Right renal pelvis (tissue), 4 donors: Measurements from ENCODE around the gene FKBP5. TPM values are rescaled to one million over a fixed set of nuclear protein-coding genes. Genes with fewer than 3 reads are reported as not detected.
A peak's percentile ranks its signal among the peaks of the same experiment; 100 is the strongest.
"Not testable (repeated sequence)": the region's sequence is repeated elsewhere in the genome, so short reads cannot be mapped to it uniquely, and the experiment has no call there.

Source experiments
- DNase-seq, 4 donors: peaks; one replicate each; pipeline ENCODE4 v3.0.0-alpha.2; 2013; ENCODE audit warnings: low read depth in 4 of 4, low spot score in 3 of 4, missing footprints in 1 of 4
- polyA plus RNA-seq, 4 donors: library from polyadenylated mRNA; unstranded; fragments of 120-200 nt; gene quantifications; one replicate each; pipeline ENCODE4 v1.2.1, GENCODE V29; 2013; ENCODE audit not compliant: insufficient read length in 4 of 4

FKBP5 gene
- polyA plus RNA-seq, 4 donors, result 25.4 to 30.7 (median 28.2) TPM

DNA sequence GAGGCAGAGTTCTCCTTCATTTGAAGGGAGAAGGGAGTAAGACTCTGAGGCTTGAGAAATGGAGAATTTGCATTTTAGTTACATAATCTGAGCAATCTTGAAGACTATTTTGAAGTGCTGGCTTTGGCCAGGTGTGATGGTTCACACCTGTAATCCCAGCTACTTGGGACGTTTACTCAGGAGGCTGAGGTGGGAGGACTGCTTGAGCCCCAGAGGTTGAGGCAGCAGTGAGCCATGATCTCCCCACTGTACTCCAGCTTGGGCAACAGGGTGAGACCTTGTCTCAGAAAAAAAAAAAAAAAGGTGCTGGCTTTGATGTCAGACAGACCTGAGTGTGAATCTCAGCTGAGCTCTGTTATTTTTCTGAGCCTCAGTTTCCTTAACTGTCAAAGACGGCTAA, 35.8 kb upstream of the FKBP5 start:
- DNase-seq, result no peak

DNA sequence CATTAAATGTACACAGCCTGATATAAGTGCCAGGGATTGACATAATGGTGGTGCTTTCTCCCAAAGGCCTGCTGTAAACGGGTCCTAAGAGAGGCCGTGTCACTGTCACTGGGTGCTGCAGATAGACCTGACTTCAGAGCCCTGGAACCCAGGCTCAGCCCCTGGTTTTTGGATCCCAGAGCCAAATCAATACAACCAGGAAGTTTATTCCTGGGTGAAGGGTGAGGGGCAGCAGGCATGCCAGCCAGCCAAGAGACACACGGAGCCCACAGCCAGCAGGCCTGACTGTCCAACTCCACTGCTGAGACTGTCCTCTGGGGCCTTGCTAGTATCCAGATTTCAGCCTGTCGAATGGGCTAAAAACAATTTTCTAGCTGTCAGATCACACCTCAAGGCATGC, 35.3 kb upstream of the FKBP5 start:
- no peak for DNase-seq

DNA sequence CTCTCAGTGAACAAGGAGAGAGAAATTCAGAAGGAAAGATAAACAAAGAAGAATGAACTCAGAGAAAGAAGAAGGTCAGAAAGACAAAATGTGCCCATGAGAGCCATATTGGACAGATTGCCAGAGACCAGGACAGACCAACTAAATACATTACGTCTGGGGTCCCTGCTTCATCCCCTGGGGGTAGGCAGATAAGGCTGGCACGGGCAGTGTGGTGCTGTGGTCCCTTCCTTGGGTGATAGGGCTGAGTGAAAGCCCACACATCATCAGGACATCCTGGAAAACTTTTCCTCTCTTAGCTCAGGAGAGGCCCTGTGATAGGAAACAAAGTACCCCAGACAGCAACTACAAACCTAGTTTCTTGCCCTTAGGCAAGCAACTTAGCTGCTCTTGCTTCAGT, 34.9 kb upstream of the FKBP5 start:
- DNase-seq, result no peak

DNA sequence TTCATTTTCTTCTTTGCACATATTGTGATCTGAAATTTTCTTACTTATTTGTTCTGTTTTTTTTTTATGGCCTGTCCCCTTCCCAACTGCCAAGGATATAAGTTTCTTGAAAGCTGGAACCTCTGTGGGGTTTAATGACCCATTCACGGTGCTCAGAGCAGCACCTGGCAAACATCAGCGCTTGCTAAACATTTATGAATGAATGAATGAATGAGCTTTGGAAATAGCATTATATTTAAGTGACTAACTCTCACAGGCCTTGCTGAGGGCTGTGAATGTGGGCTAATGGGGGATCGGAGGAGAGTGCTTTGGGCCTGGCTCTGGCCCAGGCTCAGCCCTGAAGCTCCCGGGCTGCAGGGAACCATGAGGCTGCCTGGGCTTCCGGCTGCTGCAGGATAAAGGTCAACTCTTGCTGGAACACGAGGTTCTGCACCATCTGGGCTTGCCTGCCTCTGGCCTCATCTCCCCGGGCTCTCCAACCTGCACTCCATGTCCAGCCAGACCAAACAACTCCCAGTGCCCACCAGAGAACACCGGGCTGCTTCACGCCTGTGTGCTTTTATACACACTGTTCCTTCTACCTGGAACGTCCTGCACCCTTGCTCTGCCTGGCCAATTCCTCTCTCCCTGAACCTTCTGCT, 33.5 kb upstream of the FKBP5 start:
- DNase-seq, result no peak

DNA sequence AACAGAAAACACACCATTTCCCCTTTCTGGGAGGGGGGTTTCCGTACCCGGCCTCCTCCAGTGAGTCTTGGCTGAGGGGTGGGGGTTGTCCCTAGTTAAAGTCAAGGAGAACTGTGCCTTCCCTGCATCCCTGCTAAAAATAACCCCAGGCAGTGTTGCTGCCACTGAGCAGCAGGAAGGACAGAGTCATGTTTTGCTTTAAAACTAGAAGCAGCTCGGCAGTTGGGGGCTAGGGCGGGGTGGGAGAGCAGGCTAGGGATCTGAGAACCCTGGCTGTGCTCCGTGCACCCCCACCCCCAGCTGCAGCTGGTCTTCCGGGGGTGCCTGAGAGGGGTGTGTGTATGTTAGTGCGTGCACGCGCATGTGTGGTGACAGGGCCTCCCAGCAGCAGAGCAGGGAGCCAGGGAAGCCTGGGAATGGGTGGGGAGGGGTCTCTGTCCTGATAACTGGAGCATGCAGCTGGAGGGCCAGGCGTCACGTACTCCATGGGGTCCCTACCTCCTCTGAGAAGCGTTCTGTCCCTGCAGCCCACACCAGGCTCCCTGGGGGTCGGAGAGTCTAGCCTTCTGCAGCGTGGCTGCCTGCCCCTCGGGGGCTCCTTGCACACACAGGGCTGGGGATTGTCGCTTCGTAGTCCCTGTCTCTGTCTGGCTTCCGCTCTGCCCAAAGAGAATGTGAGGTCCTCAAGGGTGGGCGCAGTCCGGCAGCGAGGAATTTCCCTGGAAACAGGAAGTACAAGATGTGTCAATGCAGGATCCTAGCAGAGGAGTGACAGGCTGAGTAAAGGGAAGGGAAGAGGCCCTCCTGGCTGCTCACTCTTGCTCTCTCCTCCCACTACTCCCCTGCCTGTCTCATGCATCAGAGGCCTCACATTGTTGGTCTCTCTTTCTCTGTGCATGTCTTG, 31.4 kb upstream of the FKBP5 start:
- DNase-seq, result peak in 1 of 4 donors; percentile 38

DNA sequence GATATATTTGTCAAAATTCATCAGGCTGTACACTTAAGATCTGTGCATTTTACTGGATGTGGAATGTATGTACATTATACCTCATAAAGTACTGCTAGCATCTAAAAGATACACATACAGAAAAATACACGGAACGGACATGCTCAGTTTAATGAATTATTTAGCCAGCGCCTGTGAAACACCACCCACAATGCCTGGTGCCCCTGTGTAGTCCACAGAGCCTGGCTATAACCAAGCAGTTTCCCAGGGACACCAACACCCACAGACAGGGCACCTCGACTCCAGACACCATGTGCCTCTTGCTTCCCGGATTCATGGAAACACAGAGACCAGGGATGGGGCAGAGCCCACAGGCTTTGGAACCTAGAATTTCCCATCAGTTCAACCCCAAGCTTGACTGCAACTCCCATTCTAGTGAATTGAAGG, 30.7 kb upstream of the FKBP5 start:
- DNase-seq, result no peak

DNA sequence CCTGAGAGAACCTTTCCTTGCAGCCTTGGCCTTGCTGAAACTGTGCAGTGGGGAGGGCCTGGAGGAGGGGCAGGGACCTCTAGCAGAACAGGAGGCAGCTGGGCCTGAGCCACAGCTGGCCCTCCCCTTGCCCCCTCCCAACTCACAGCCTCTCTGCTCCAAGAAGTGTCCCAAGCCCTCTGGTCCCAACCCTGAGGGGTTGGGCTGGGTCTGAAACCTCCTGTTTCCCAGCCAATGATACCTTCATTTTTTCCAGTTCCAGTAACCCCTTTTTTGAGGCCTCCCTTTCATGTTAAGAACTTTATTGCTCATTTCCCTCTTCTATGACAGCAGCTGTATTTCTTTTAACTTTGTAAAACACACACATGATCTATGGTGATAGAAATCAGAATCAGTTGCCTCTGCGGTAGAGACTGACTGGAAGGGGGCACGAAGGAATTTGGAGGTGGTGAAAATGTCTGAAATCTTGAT, 30.2 kb upstream of the FKBP5 start:
- DNase-seq, result no peak

DNA sequence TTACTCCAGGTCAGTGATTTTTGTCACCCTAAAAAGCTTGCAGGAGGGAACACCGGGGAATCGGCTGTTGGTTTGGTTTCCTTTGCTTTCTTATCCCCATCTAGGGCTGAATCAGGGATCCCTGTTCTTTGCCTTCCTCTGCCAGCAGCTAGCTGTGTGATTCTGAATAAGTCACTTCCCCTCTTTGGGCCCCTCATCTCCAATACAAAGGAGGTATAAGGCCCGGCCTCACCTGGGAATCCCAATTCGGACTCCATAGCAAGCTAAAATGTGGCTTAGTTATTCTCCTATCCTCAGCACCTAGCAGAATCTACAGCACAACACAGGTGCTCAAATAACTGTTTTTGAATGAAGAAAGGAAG, 29.6 kb upstream of the FKBP5 start:
- no peak for DNase-seq

DNA sequence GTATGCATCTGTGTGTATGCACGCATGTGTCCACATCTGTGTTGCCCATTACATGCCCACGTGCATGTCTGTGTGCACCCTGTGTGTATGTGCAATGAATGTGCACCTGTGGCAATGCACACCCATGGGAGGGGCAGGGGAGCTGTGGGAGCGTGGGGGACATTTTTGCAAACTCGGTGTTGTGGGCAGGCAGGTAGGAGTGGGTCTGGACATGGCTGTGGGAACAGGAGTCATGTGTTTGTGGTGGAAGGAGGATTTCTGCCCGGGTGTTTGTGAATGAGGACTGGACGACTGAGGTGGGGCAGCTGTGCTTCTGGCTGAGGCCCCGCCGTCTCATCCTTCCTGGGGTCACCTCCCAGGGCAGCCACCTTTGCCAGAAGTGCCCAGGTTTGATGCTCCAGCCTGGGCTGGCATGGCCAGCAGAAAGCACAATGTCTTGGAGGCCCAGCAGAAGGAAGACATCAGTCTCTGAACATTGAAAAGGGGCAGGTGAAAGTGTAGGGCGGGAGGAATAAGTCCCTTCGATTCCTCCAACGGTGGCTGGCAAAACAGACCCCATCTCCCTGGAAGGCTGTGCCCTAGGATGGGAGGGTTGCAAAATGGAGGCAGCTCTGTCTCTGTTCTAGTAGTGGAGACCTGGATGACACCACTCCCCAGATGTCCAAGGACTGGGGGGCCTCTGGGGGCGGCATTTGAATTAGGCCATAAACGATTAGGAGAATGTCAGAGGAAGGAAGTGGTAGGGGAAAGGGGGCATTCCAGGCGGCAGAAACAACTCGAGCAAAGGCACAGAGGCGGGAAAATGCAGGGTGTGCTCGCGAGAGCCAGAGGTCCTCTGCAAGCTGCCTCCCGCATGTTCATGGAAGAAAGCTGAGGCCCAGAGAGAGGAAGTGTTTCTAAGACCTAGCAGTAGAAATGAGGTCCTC, 29.0 kb upstream of the FKBP5 start:
- no peak for DNase-seq

DNA sequence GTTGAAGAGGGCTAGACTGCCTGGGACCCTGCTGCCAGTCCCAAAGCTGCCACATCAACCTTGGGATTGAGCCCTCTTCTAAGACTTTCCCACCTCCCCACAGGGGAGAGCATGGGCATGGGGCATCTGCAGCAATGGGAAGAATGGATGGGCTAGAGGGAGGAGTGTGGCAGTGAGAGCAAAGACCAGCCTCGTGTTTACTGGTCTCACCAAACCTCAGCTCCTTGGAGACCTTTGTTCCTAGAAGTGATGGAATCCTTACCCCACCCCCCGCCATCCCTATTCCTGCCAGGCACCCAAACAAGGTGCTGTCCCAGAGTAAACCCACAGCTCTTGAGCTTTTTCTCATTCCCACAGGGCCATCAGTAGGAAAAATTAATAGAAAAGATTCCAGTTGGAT, 28.1 kb upstream of the FKBP5 start:
- no peak for DNase-seq

DNA sequence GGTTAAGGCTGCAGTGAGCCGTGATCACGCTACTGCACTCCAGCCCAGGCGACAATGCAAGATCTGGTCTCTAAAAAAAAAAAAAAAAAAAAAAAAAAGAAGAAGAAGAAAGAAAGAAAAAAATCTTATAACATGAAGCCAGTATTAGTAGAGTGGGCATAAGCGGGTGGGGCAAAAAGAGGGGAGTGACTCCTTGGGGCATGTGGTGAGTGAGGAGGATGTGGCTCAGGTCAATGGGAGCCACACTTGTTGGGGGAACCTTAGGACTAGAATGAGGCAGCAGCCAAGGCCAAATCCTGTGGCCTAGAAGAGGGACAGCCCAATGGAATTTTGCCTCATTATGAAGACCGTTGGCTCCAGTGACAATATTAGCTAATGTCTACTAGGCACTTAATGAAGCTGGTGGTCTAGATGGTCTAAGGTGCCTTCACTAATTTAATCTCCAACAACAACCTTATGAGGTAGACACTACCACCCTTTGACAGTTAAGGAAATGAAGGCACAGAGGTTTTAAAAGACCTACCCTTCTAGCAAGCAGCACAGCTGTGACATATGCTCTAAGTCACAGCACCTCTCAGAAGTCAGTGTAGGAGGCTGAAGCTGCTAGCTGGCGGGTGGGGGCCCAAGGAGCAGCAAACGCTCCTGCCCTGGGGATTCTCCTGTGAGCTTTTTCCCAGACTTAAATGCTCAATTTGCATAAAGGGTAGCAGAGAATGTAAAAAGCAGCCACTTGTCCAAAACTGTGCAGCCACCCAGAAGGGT, 24.5 kb upstream of the FKBP5 start:
- no peak for DNase-seq

DNA sequence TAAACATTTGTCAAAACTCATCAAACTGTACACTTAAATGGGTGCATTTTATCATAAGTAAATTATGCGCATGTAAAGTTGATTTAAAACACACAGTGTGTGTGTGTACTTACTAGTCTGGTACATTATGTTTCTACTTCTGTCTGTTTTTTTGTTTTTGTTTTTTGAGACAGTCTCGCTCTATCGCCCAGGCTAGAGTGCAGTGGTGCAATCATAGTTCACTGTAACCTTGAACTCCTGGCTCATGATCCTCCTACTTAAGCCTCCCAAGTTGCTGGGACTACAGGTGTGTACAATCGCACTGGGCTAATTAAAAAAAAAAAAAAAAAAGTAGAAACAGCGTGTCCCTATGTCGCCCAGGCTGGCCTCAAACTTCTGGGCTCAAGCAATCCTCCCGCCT, 23.0 kb upstream of the FKBP5 start:
- no peak for DNase-seq

DNA sequence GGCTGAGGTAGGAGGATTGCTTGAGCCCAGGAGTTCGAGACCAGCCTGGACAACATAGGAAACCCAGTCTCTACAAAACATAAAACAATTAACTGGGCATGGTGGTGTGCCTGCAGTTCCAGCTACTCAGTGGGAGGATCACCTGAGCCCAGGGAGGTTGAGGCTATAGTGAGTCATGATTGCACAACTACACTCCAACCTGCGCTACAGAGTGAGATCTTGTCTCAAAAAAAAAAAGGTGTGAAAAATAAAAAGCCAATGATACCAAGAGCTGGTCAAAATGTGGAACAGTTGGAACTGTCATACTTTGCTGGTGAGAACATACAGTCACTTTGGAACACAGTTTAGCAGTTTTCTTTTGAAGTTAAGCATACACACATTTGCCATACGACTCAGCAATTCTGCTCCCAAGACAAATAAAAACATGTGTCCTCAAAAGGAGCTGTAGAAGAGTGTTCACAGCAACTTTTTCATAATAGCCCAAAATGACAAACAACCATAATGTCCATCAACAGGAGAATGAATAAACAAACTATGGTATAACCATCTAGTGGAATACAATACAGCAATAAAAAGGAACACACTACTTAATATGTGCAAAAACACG, 21.6 kb upstream of the FKBP5 start:
- DNase-seq, result no peak

DNA sequence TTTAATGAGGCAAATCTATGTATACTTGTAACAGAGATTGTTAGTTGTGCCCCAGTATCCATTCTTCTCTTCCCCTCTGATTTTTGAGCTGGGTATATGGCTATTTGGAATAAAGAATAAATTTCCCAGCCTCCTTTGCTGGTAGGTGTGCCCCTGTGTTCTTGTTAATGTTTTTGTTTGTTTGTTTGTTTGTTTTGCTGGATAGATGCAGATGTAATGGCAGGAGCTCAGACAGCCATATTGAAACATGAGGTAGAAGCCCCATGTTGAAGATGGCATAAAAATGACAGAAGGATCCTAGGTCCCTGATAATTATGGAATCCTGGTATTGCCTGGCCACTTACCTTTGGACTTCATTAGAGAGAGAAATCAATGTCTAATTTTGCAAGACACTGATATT, 19.9 kb upstream of the FKBP5 start:
- DNase-seq, result no peak

DNA sequence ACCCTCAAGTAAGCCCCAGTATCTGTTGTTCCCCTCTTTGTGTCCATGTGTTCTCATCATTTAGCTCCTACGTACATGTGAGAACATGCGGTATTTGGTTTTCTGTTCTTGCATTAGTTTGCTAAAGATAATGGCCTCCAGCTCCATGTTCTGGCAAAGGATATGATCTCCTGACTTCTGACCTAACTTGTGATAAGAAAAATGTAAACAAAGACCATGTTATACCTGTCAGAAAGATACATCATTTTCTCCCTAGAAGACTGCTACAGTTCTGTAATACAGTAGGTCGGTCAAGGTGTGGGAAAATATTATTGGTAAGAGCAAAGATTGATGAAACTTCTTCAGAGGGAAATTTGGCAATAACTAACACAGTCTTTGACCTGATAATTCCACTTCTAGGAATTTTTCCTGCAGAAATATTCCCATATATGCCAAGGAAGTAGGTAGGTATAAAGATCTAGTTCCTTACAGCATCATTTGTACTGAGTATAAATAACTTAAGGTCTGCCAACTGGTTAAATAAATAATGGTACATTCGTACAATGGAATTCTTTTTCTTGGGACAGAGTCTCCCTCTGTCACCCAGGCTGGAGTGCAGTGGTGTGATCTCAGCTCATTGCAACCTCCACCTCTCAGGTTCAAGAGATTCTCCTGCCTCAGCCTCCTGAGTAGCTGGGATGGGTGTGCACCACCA, 19.1 kb upstream of the FKBP5 start:
- no peak for DNase-seq

DNA sequence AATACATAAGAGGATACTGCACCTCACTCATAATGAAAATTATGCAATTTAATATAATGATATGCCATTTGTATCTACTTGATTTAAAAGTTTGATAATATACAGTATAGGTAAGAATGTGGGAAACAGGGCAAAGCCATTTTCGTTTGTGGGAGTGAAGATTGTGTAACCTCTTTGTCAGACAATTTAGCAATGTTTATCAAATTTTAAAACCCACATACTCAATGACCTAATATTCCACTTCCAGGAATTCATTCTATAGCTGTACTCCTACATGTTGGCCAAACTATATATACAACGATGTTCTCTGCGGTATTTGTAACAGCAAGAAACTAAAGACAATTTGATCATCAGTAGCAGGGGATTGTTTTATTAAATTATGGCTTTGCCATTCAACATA, 17.8 kb upstream of the FKBP5 start:
- DNase-seq, result no peak

DNA sequence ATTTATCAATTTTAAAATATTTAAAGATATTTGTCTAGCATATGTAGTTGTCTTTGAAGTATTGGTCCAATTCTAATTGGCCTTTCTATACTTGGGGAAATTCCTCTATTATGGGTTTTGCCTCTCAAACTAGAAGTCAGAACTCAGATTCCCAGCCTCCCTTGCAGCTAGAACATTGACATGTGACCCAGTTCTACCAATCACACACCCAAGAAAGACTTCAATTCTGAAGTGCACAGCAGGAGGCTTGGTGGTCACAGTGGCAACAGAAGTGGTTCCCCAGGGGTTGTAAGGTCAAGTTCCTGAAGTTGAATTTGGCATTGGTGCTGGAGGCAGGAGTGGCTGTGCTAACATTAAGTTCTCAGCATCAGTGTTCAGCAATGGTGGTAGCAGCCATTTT, 14.8 kb upstream of the FKBP5 start:
- DNase-seq, result no peak

DNA sequence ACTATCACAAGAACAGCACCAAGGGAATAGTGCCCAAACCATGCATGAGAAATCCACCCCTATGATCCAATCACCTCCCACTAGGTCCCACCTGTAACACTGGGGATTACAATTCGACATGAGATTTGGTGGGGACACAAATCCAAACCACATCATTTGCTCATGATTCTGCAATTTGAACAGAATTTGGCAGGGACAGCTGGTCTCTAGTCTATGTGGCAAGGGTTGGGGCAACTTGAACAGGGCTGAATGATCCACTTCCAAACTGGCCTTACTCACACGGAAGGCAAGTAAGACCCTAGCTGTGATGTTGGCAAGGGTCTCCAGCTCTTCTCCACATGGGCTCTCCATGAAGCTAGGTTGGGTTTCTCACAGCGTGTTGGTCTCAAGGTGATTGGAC, 10.1 kb upstream of the FKBP5 start:
- no peak for DNase-seq

DNA sequence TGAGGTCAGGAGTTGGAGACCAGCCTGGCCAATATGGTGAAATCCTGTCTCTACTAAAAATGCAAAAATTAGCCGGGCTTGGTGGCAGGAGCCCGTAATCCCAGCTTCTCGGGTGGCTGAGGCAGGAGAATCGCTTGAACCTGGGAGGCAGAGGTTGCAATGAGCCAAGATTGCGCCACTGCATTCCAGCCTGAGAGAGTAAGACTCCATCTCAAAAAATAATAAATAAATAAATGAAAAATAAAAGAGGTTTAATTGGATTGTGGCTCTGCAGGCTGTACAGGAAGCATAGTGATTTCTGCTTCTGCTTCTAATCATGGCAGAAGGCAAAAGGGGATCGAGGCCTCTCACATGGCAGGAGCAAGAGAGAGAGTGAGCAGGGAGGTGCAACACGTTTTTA, 9.7 kb upstream of the FKBP5 start:
- DNase-seq, result not testable (repeated sequence)
